GM12892 (cell line): ENCODE measurements around the gene ZNF564.

Source experiments
- POLR2A ChIP-seq: IDR thresholded peaks from 2 replicates; pipeline ENCODE4 v1.6.1; 2011; ENCODE audit warnings: low read depth, low read length, control low read depth
- POLR2AphosphoS5 ChIP-seq: IDR thresholded peaks from 2 replicates; pipeline ENCODE4 v1.6.1; 2011; ENCODE audit warnings: low read depth, low read length, control low read depth

DNA sequence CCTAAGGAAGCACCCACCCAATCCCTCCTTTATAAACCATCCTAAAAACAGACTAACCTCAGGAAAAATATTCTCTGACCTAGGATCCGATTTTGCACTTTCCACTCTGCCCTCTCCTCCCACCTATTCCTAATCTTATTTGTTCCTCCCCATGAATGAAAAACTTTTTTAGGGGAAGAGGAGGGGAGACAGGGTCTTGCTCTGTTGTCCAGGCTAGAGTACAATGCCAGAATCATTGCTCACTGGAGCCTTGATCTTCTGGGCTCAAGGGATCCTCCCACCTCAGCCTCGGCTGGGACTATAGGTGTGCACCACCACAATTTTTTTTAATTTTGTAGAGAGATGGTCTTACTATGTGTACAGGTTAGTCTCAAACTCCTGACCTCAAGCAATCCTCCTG, 4.4 kb downstream of the ZNF564 start:
- TF ChIP-seq POLR2A, result no peak
- TF ChIP-seq POLR2AphosphoS5, result no peak
